Tibial nerve (tissue), 4 donors: ENCODE data around the gene THSD1. TPM values are rescaled to one million over a fixed set of nuclear protein-coding genes. Genes with fewer than 3 reads are reported as not detected.

Experiments
- DNase-seq, 2 donors: peaks; one replicate each; pipeline ENCODE4 v3.0.0-alpha.2; 2019; ENCODE audit warnings: low spot score in 2 of 2
- H3K27ac ChIP-seq, 4 donors: fragments of 200-600 bp; sonication (generic) in 3 of 4; one replicate each; pipeline ENCODE4 v1.5.1; 2017 to 2019; ENCODE audit warnings: mild to moderate bottlenecking in 1 of 4
- H3K27me3 ChIP-seq, 2 donors: fragments of 200-600 bp; sonication (generic) in 1 of 2; one replicate each; pipeline versions ENCODE4 v1.5.1 to v1.6.0; 2017 to 2019
- H3K36me3 ChIP-seq, 3 donors: fragments of 200-600 bp; sonication (generic); one replicate each; pipeline ENCODE4 v1.5.1; 2018 to 2019
- H3K4me1 ChIP-seq, 4 donors: fragments of 200-600 bp; sonication (generic) in 3 of 4; one replicate each; pipeline ENCODE4 v1.5.1; 2017 to 2019
- H3K4me3 ChIP-seq, 4 donors: fragments of 200-600 bp; sonication (generic) in 3 of 4; one replicate each; pipeline ENCODE4 v1.5.1; 2017 to 2019; ENCODE audit warnings: mild to moderate bottlenecking in 1 of 4, moderate library complexity in 1 of 4
- H3K9me3 ChIP-seq, 4 donors: fragments of 200-600 bp; sonication (generic) in 3 of 4; one replicate each; pipeline ENCODE4 v1.5.1; 2017 to 2019
- EP300 ChIP-seq, 2 donors: sonication (generic); formaldehyde crosslinking; IDR thresholded peaks; one replicate each; pipeline ENCODE4 v1.6.1; 2017; ENCODE audit warnings: antibody characterized with exemption in 2 of 2, mild to moderate bottlenecking in 1 of 2
- POLR2A ChIP-seq, 2 donors: fragments of 450-650 bp; IDR thresholded peaks; one replicate each; pipeline ENCODE4 v1.6.1; 2017; ENCODE audit warnings: antibody characterized with exemption in 2 of 2, mild to moderate bottlenecking in 2 of 2, moderate library complexity in 2 of 2
- WGBS, 2 donors: methylation state at CpG; one replicate each; pipeline ENCODE4 v1.1.5; 2018; 5-methylcytosine and 5-hydroxymethylcytosine counted together
- total RNA-seq, 4 donors: library from RNA; depleted of rRNA; stranded (reverse); fragments of >200 nt; gene quantifications; one replicate each; pipeline ENCODE4 v1.1.0, GENCODE V29; 2016
- TF ChIP-seq, protein P1 (sequence below), 5 experiments: fragments of 200-600 bp in 3 of 5; fragments of 450-650 bp in 2 of 5; sonication (generic) in 3 of 5; IDR thresholded peaks; one replicate each; pipeline ENCODE4 v1.5.1; 2016 to 2019; ENCODE audit warnings: antibody characterized with exemption in 5 of 5, mild to moderate bottlenecking in 3 of 5, moderate library complexity in 2 of 5

The THSD1 gene
- total RNA-seq, 4 donors from 2014 or later = 6.1 to 10.5 (median 7.8) TPM

DNA sequence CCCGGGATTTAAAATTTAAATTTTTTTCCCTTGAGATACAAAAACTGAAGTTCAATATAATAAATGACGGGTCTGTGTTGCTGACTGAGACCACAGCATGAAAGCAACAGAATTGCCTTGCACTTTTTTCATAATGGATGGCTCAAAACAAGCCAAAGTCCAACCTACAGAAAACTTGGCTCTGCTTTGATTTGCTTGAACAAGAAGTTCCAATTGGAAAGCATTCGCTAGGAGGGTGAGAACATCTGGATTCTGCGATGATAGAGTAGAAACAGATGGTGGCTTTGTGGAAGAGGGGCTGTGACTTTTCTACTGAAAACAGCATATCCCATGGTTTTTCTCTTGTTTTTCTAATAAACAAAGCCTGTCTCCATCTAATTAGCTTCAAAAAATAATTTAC, 46.4 kb downstream of the THSD1 start:
- WGBS, 2 donors = 25 to 28% methylated on average over 4 of the region's 4 CpGs
- Histone ChIP-seq H3K27me3 (no peaks in the 10 kb centered on the region), H3K4me1 (peaks cover 0 to 8% (median 0%) of the 10 kb centered on the region in 4 donors), H3K4me3 (no peak overlapping the region), H3K9me3 (no peaks in the 10 kb centered on the region), H3K27ac (no peak overlapping the region), H3K36me3 (no peaks in the 10 kb centered on the region)
- peak in 1 of 2 donors; percentile 11 for DNase-seq
- TF ChIP-seq, protein P1, sequence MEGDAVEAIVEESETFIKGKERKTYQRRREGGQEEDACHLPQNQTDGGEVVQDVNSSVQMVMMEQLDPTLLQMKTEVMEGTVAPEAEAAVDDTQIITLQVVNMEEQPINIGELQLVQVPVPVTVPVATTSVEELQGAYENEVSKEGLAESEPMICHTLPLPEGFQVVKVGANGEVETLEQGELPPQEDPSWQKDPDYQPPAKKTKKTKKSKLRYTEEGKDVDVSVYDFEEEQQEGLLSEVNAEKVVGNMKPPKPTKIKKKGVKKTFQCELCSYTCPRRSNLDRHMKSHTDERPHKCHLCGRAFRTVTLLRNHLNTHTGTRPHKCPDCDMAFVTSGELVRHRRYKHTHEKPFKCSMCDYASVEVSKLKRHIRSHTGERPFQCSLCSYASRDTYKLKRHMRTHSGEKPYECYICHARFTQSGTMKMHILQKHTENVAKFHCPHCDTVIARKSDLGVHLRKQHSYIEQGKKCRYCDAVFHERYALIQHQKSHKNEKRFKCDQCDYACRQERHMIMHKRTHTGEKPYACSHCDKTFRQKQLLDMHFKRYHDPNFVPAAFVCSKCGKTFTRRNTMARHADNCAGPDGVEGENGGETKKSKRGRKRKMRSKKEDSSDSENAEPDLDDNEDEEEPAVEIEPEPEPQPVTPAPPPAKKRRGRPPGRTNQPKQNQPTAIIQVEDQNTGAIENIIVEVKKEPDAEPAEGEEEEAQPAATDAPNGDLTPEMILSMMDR (IDR thresholded peaks at IDR 0.05) = no peak
- TF ChIP-seq POLR2A (IDR thresholded peaks at IDR 0.05) (no peak), EP300 (IDR thresholded peaks at IDR 0.05) (no peak)

DNA sequence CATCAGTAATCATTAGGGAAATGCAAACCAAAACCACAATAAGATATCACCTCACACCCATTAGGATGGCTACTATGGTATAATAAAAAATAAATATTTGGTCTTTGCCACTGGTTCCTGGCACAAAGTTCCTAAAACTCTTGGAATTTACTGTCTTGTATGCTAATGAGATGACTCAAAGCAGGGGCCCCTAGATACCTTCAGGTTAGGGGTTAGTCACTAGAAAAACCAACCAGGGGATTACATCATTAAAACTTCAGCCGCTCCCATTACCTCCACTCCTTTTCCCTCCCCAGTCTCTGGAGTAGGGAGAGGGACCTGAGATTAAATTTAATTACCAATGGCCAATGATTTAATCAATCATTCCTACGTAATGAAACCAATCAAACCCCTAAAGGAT, 49.6 kb downstream of the THSD1 start:
- Histone ChIP-seq H3K4me3 (no peak overlapping the region), H3K9me3 (no peaks in the 10 kb centered on the region), H3K27me3 (no peaks in the 10 kb centered on the region), H3K36me3 (no peaks in the 10 kb centered on the region), H3K27ac (no peak overlapping the region), H3K4me1 (peaks cover 0 to 8% (median 0%) of the 10 kb centered on the region in 4 donors)
- DNase-seq = no peak
- TF ChIP-seq, protein P1 (IDR thresholded peaks at IDR 0.05) = no peak
- TF ChIP-seq POLR2A (IDR thresholded peaks at IDR 0.05) (no peak), EP300 (IDR thresholded peaks at IDR 0.05) (no peak)
- 90 to 94% methylated on average over 2 of the region's 2 CpGs for WGBS, 2 donors

DNA sequence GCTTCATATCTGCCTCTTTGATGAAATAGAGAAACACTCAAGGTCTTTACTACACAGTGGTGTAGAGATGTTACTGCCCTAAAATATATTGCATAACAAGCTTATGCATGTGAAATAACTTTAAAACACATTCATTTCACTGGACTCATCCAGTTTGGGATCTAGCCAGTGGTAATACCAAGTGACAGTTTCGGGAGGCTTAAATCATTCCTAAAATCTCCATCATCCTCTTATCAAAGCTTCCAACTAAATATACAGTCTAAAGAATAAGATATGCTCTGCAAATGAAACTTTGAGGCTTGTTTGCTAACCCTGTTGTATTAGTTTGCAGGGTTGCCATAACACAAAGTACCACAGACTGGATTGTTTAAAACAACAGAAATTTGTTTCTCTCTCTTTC, 52.8 kb downstream of the THSD1 start:
- DNase-seq = no peak
- no peaks in the 10 kb centered on the region for H3K27me3 ChIP-seq
- WGBS, 2 donors = 54 to 78% methylated on average over 1 of the region's 1 CpG
- H3K9me3 ChIP-seq = no peaks in the 10 kb centered on the region
- TF ChIP-seq POLR2A (IDR thresholded peaks at IDR 0.05) (no peak), EP300 (IDR thresholded peaks at IDR 0.05) (no peak)
- TF ChIP-seq, protein P1 (IDR thresholded peaks at IDR 0.05) = no peak
- H3K4me3 ChIP-seq = no peak overlapping the region
- peaks cover 0 to 3% (median 0%) of the 10 kb centered on the region in 4 donors for H3K4me1 ChIP-seq
- H3K27ac ChIP-seq = no peak overlapping the region
- H3K36me3 ChIP-seq = no peaks in the 10 kb centered on the region

DNA sequence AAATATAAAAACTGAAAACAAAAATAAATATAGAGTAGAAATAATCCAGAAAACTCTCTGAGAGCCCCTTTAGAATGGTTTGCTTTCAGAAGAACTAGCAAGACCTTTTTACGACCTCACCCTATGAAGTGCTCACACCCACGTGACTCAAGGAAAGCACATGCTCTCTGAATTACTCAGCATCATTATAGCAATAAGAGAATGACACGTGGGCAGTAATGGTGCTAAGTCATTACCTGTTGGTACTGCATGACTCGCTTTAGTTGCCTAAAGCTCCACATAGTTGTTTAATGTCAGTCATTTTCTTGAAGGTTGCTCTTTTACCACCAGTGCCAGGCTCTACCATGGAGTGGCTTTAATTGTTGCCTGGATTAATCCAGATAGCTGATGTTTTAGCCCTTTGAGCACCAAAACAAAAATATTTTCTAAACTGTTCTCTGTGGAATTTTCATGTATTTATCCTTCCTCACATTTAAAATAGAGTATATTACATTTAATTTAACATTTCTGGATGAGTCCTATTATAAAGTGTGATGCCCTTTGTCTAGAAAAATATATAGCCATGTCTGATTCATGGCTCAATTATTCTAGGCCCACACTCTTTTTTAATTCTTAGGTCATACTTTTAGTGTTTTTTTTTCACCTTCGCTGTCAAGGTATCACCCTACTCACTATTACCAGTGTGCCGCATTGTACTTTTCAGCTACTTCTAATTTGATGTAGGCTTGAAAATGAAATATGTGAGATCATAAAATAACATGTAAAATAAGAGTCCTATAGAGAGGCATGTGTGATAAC, 56.8 kb downstream of the THSD1 start:
- Histone ChIP-seq H3K4me1 (peaks cover 0 to 7% (median 0%) of the 10 kb centered on the region in 4 donors), H3K27ac (no peak overlapping the region), H3K4me3 (no peak overlapping the region), H3K27me3 (no peaks in the 10 kb centered on the region), H3K9me3 (no peaks in the 10 kb centered on the region), H3K36me3 (no peaks in the 10 kb centered on the region)
- 66 to 73% methylated on average over 6 of the region's 6 CpGs for WGBS, 2 donors
- TF ChIP-seq, protein P1 (IDR thresholded peaks at IDR 0.05) = no peak
- DNase-seq = no peak

DNA sequence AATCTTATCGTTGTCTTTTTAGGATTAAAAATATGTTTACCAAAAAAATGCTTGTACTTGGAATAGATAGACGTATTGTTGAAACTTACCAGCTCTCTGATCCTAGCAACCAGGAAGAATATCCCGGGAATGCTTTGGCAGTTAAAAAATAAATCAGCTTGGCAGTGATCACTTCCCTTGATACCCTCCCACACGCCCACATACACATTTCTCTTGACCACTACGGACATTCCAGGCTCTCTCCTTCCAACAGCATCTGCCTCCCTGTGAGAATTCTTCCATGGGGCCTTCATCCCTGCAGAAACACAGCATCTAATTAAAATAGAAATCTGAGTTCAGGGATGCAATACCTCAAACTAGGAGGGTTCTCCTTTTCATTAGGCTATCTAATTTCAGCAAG, 57.9 kb downstream of the THSD1 start:
- DNase-seq = no peak
- no peak overlapping the region for H3K4me3 ChIP-seq
- no peaks in the 10 kb centered on the region for H3K9me3 ChIP-seq
- peaks cover 0 to 7% (median 0%) of the 10 kb centered on the region in 4 donors for H3K4me1 ChIP-seq
- H3K36me3 ChIP-seq = no peaks in the 10 kb centered on the region
- no peaks in the 10 kb centered on the region for H3K27me3 ChIP-seq
- 16 to 19% methylated on average over 5 of the region's 5 CpGs for whole genome bisulfite sequencing, 2 donors
- H3K27ac ChIP-seq = no peak overlapping the region
- TF ChIP-seq EP300 (IDR thresholded peaks at IDR 0.05) = no peak
